Daoy (cell line): ENCODE data around the gene SIL1. TPM values are rescaled to one million over a fixed set of nuclear protein-coding genes. Genes with fewer than 3 reads are reported as not detected.
"Not testable (repeated sequence)": the region's sequence is repeated elsewhere in the genome, so short reads cannot be mapped to it uniquely, and the experiment has no call there.

Source experiments
- DNase-seq: peaks from one replicate; pipeline ENCODE4 v3.0.0-alpha.2; 2015; ENCODE audit warnings: low read depth
- total RNA-seq: library from RNA; depleted of rRNA; stranded (reverse); fragments of >200 nt; shearing (Covaris generic); gene quantifications from 2 replicates; pipeline ENCODE4 v1.2.3, GENCODE V29; 2014

SIL1 gene
- total RNA-seq, 1 experiment from 2014 or later: 28.7 TPM

GRCh38 chr5:139177281-139177680 is 20.9 kb downstream of the SIL1 start:
- not testable (repeated sequence) for DNase-seq

- DNase-seq: not testable (repeated sequence)
Observed at GRCh38 chr5:139174382-139174781, 23.8 kb downstream of the SIL1 start.

GRCh38 chr5:139171779-139172404 is 26.3 kb downstream of the SIL1 start:
- DNase-seq: no peak

- no peak for DNase-seq
Observed at GRCh38 chr5:139167952-139168720, 30.0 kb downstream of the SIL1 start.

GRCh38 chr5:139167533-139167932 is 30.6 kb downstream of the SIL1 start:
- no peak for DNase-seq

GRCh38 chr5:139167063-139167462 is 31.1 kb downstream of the SIL1 start:
- DNase-seq: no peak

- DNase-seq: not testable (repeated sequence)
Observed at GRCh38 chr5:139164897-139165296, 33.3 kb downstream of the SIL1 start.

- DNase-seq: no peak
Observed at GRCh38 chr5:139164020-139164419, 34.1 kb downstream of the SIL1 start.

GRCh38 chr5:139162448-139162847 is 35.7 kb downstream of the SIL1 start:
- no peak for DNase-seq

GRCh38 chr5:139158791-139159190 is 39.4 kb downstream of the SIL1 start:
- no peak for DNase-seq

- no peak for DNase-seq
Observed at GRCh38 chr5:139157556-139157955, 40.6 kb downstream of the SIL1 start.

- DNase-seq: no peak
Observed at GRCh38 chr5:139156814-139157213, 41.4 kb downstream of the SIL1 start.

GRCh38 chr5:139155333-139155732 is 42.8 kb downstream of the SIL1 start:
- DNase-seq: no peak

GRCh38 chr5:139151902-139152301 is 46.3 kb downstream of the SIL1 start:
- DNase-seq: no peak

GRCh38 chr5:139150367-139150999 is 47.7 kb downstream of the SIL1 start:
- DNase-seq: no peak

- DNase-seq: no peak
Observed at GRCh38 chr5:139149477-139150199, 48.5 kb downstream of the SIL1 start.

- DNase-seq: no peak
Observed at GRCh38 chr5:139148986-139149385, 49.2 kb downstream of the SIL1 start.

GRCh38 chr5:139148306-139148705 is 49.9 kb downstream of the SIL1 start:
- DNase-seq: no peak

GRCh38 chr5:139147483-139148087 is 50.6 kb downstream of the SIL1 start:
- peak; percentile 62 for DNase-seq

- no peak for DNase-seq
Observed at GRCh38 chr5:139146809-139147482, 51.2 kb downstream of the SIL1 start.
